HepG2 (cell line): ENCODE data around the gene GPR68. TPM values are rescaled to one million over a fixed set of nuclear protein-coding genes. Genes with fewer than 3 reads are reported as not detected.

Experiments
- ATAC-seq: fragments of 200-7000 bp; cut with Tn5 transposase; 3 replicates; pipeline ENCODE4 v1.9.1; 2020; ENCODE audit warnings: mild to moderate bottlenecking, moderate library complexity
- BruUV-seq: library from RNA; stranded (reverse); fragments of 400-500 nt; replicated peaks from 2 replicates; lab custom pipeline; 2021; lab: Mats Ljungman, UMichigan
- CTCF ChIA-PET: fragments of 300-600 bp; formaldehyde crosslinking; extraction: SDS; loops from one replicate; lab custom pipeline; 2021; ENCODE audit warnings: low total read pairs, inconsistent platforms, low intra/inter-chr PET ratio; lab: Yijun Ruan, JAX
- POLR2A ChIA-PET: fragments of 350-600 bp; sonication (Branson Sonifier 250); formaldehyde crosslinking; loops from one replicate; lab custom pipeline; 2020; ENCODE audit warnings: antibody characterized with exemption, inconsistent platforms; lab: Yijun Ruan, JAX
- DNase-seq: peaks from one replicate; pipeline ENCODE4 v3.0.0-alpha.2; 2015; ENCODE audit warnings: low spot score
- FAIRE-seq: peaks from 3 replicates; lab custom pipeline; 2011; peaks lifted over from hg19 to GRCh38; lab: Jason Lieb, UNC
- H2AFZ ChIP-seq: one replicate; pipeline ENCODE4 v1.6.1; 2011; ENCODE audit warnings: low read length, inconsistent platforms
- H3K27ac ChIP-seq: fragments of 300-600 bp; 3 replicates; pipeline ENCODE4 v1.8.0; 2011; ENCODE audit warnings: mixed run types, mild to moderate bottlenecking, mixed read lengths, low read length, inconsistent platforms; ENCODE audit not compliant: insufficient read depth; ENCODE audit errors: extremely low read length
- H3K27me3 ChIP-seq, 2 experiments: fragments of 200-600 bp in 1 of 2; 2 replicates in 1 of 2; 3 replicates in 1 of 2; pipeline versions ENCODE4 v1.6.0 to v1.8.0; 2011; ENCODE audit warnings: low read length in 2 of 2, mild to moderate bottlenecking in 2 of 2, moderate library complexity in 2 of 2, inconsistent platforms in 1 of 2; ENCODE audit not compliant: insufficient read depth in 2 of 2, control insufficient read depth in 1 of 2
- H3K36me3 ChIP-seq, 2 experiments: fragments of 200-600 bp in 1 of 2; replicated peaks in 1 of 2; 2 replicates in 1 of 2; 3 replicates in 1 of 2; pipeline versions ENCODE4 v1.5.1 to v1.8.0; 2011; ENCODE audit warnings: low read length in 2 of 2, inconsistent platforms in 1 of 2; ENCODE audit not compliant: insufficient read depth in 2 of 2, control insufficient read depth in 1 of 2
- H3K4me1 ChIP-seq: 2 replicates; pipeline ENCODE4 v1.5.1; 2012; ENCODE audit warnings: low read length, inconsistent platforms; ENCODE audit not compliant: insufficient read depth
- H3K4me2 ChIP-seq: 2 replicates; pipeline ENCODE4 v1.6.0; 2011; ENCODE audit warnings: low read depth, low read length, inconsistent platforms
- H3K4me3 ChIP-seq, 3 experiments: fragments of 200-600 bp in 1 of 3; sonication (generic), shearing (Covaris generic) in 1 of 3; replicated peaks in 1 of 3; 2 replicates each; pipeline ENCODE4 v1.5.1; 2011 to 2016; ENCODE audit warnings: low read length in 3 of 3, inconsistent platforms in 2 of 3, low read depth in 2 of 3, mild to moderate bottlenecking in 2 of 3, control low read depth in 1 of 3, mixed read lengths in 1 of 3; ENCODE audit not compliant: insufficient read depth in 1 of 3
- H3K79me2 ChIP-seq: one replicate; pipeline ENCODE4 v1.6.1; 2011; ENCODE audit warnings: low read length, inconsistent platforms; ENCODE audit not compliant: insufficient read depth
- H3K9ac ChIP-seq: 2 replicates; pipeline ENCODE4 v1.6.0; 2011; ENCODE audit warnings: mild to moderate bottlenecking, low read depth, low read length, inconsistent platforms; ENCODE audit not compliant: insufficient read depth
- H3K9me3 ChIP-seq: 2 replicates; pipeline ENCODE4 v1.5.1; 2012; ENCODE audit warnings: mild to moderate bottlenecking, low read length
- H4K20me1 ChIP-seq: 2 replicates; pipeline ENCODE4 v1.6.0; 2011; ENCODE audit warnings: inconsistent platforms, mild to moderate bottlenecking, low read length, moderate library complexity; ENCODE audit not compliant: insufficient read depth
- ATF3 ChIP-seq: sonication (generic); formaldehyde crosslinking; IDR thresholded peaks from 2 replicates; pipeline ENCODE4 v1.4.0; 2020; ENCODE audit warnings: missing genetic modification reagents
- DNMT1 ChIP-seq: sonication (generic); formaldehyde crosslinking; IDR thresholded peaks from 2 replicates; pipeline ENCODE4 v1.5.1; 2020; ENCODE audit warnings: mild to moderate bottlenecking, missing genetic modification reagents
- HNRNPH1 ChIP-seq: fragments of 200-400 bp; formaldehyde crosslinking; optimal IDR thresholded peaks from 2 replicates; pipeline ENCODE3; 2017; ENCODE audit warnings: mild to moderate bottlenecking, low read depth, low read length
- JUND ChIP-seq: sonication (generic); formaldehyde crosslinking; IDR thresholded peaks from 2 replicates; pipeline ENCODE4 v1.8.0; 2022; ENCODE audit warnings: mild to moderate bottlenecking, missing genetic modification reagents
- KDM5B ChIP-seq: sonication (generic); formaldehyde crosslinking; IDR thresholded peaks from 2 replicates; pipeline ENCODE4 v1.4.0; 2020; ENCODE audit warnings: missing genetic modification reagents, mild to moderate bottlenecking, borderline replicate concordance
- MIXL1 ChIP-seq: IDR thresholded peaks from 2 replicates; pipeline ENCODE4 v1.6.1; 2016
- ONECUT2 ChIP-seq: sonication (generic); formaldehyde crosslinking; IDR thresholded peaks from 2 replicates; pipeline ENCODE4 v1.4.0; 2020; ENCODE audit warnings: missing genetic modification reagents
- TBX3 ChIP-seq: fragments of 450-650 bp; IDR thresholded peaks from 2 replicates; pipeline ENCODE4 v1.6.1; 2017; ENCODE audit warnings: antibody characterized with exemption, mild to moderate bottlenecking, inconsistent platforms, borderline replicate concordance
- YY1 ChIP-seq: IDR thresholded peaks from 2 replicates; pipeline ENCODE4 v1.6.1; 2011; ENCODE audit warnings: low read length, low read depth, moderate library complexity, mild to moderate bottlenecking; ENCODE audit not compliant: insufficient read depth, insufficient replicate concordance
- ZC3H13 ChIP-seq: sonication (generic); formaldehyde crosslinking; IDR thresholded peaks from 2 replicates; pipeline ENCODE4 v1.8.1; 2023; ENCODE audit warnings: mild to moderate bottlenecking, missing genetic modification reagents, moderate library complexity
- ZNF20 ChIP-seq: sonication (generic); formaldehyde crosslinking; IDR thresholded peaks from 2 replicates; pipeline ENCODE4 v1.4.0; 2020; ENCODE audit warnings: mild to moderate bottlenecking, moderate library complexity, missing genetic modification reagents
- ZNF34 ChIP-seq: sonication (generic); formaldehyde crosslinking; IDR thresholded peaks from 2 replicates; pipeline ENCODE4 v1.4.0; 2020; ENCODE audit warnings: mild to moderate bottlenecking, missing genetic modification reagents, borderline replicate concordance
- ZNF598 ChIP-seq: sonication (generic); formaldehyde crosslinking; IDR thresholded peaks from 2 replicates; pipeline ENCODE4 v1.5.1; 2020; ENCODE audit warnings: mild to moderate bottlenecking, missing genetic modification reagents, borderline replicate concordance
- WGBS: methylation state at CpG from one replicate; pipeline ENCODE4 v1.1.6; 2017; ENCODE audit warnings: low lambda C conversion rate; 5-methylcytosine and 5-hydroxymethylcytosine counted together
- in situ Hi-C: cut with HindIII; loops from 2 replicates; pipeline ENCODE4 v1.10.0; 2017; ENCODE audit warnings: low pct_unique_long_range_greater_than_20kb; ENCODE audit not compliant: extremely low pct_ligation_motif_present
- intact Hi-C: fragments of 100-400 bp; cut with micrococcal nuclease; formaldehyde crosslinking; loops from one replicate; pipeline ENCODE4 v1.10.0; 2022; ENCODE audit not compliant: unreplicated experiment
- polyA plus RNA-seq, 8 experiments: library from polyadenylated mRNA; depleted of rRNA in 3 of 8; stranded (reverse) in 7 of 8; unstranded in 1 of 8; fragments of >200 nt; fragmentation: Illumina TruSeq in 4 of 8; extraction: Trizol in 4 of 8; gene quantifications; 2 replicates each; pipeline versions ENCODE4 v1.2.1 to v1.2.3, GENCODE V29; 2011 to 2016; ENCODE audit warnings: low read depth in 4 of 8, missing spikeins in 1 of 8, mixed read lengths in 1 of 8; ENCODE audit not compliant: insufficient read depth in 1 of 8
- total RNA-seq, 5 experiments: library from RNA; depleted of rRNA; stranded (reverse); fragments of >200 nt; fragmentation: Illumina TruSeq; extraction: Trizol; gene quantifications; 2 replicates each; pipeline ENCODE4 v1.2.3, GENCODE V29; 2016; ENCODE audit warnings: low read depth in 1 of 5
- TF ChIP-seq, protein P1 (sequence below), 2 experiments: sonication (generic) in 1 of 2; formaldehyde crosslinking in 1 of 2; IDR thresholded peaks; 2 replicates each; pipeline versions ENCODE4 v1.6.1 to v1.9.0; 2014 to 2022; ENCODE audit warnings: antibody characterized with exemption in 1 of 2, borderline replicate concordance in 1 of 2, inconsistent platforms in 1 of 2, low read depth in 1 of 2, missing genetic modification reagents in 1 of 2
- TF ChIP-seq, protein P2 (sequence below): sonication (generic); formaldehyde crosslinking; IDR thresholded peaks from 2 replicates; pipeline ENCODE4 v1.4.0; 2020; ENCODE audit warnings: missing genetic modification reagents, borderline replicate concordance

Gene GPR68
- total and polyA plus RNA-seq, 2 of the 13 experiments (the other 11 are each of a cell fraction or from before 2014, with no cell fraction given): not detected

- no peaks in the 10 kb centered on the region for H3K79me2 ChIP-seq
- H3K27me3 ChIP-seq: no peaks in the 10 kb centered on the region
- POLR2A ChIA-PET: no interaction called here
- TF ChIP-seq, protein P1, sequence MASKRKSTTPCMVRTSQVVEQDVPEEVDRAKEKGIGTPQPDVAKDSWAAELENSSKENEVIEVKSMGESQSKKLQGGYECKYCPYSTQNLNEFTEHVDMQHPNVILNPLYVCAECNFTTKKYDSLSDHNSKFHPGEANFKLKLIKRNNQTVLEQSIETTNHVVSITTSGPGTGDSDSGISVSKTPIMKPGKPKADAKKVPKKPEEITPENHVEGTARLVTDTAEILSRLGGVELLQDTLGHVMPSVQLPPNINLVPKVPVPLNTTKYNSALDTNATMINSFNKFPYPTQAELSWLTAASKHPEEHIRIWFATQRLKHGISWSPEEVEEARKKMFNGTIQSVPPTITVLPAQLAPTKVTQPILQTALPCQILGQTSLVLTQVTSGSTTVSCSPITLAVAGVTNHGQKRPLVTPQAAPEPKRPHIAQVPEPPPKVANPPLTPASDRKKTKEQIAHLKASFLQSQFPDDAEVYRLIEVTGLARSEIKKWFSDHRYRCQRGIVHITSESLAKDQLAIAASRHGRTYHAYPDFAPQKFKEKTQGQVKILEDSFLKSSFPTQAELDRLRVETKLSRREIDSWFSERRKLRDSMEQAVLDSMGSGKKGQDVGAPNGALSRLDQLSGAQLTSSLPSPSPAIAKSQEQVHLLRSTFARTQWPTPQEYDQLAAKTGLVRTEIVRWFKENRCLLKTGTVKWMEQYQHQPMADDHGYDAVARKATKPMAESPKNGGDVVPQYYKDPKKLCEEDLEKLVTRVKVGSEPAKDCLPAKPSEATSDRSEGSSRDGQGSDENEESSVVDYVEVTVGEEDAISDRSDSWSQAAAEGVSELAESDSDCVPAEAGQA (IDR thresholded peaks at IDR 0.05; ENCODE audit: low read depth): no peak
- TF ChIP-seq, protein P1 (CRISPR knock-in tag; IDR thresholded peaks at IDR 0.05; ENCODE audit: borderline replicate concordance): no peak
- no peak for TF ChIP-seq ZNF20
- TF ChIP-seq MIXL1 (CRISPR knock-in tag): no peak
- TF ChIP-seq ZNF34 (CRISPR knock-in tag): no peak
- no peak for TF ChIP-seq ZNF598 (CRISPR knock-in tag)
- TF ChIP-seq, protein P2, sequence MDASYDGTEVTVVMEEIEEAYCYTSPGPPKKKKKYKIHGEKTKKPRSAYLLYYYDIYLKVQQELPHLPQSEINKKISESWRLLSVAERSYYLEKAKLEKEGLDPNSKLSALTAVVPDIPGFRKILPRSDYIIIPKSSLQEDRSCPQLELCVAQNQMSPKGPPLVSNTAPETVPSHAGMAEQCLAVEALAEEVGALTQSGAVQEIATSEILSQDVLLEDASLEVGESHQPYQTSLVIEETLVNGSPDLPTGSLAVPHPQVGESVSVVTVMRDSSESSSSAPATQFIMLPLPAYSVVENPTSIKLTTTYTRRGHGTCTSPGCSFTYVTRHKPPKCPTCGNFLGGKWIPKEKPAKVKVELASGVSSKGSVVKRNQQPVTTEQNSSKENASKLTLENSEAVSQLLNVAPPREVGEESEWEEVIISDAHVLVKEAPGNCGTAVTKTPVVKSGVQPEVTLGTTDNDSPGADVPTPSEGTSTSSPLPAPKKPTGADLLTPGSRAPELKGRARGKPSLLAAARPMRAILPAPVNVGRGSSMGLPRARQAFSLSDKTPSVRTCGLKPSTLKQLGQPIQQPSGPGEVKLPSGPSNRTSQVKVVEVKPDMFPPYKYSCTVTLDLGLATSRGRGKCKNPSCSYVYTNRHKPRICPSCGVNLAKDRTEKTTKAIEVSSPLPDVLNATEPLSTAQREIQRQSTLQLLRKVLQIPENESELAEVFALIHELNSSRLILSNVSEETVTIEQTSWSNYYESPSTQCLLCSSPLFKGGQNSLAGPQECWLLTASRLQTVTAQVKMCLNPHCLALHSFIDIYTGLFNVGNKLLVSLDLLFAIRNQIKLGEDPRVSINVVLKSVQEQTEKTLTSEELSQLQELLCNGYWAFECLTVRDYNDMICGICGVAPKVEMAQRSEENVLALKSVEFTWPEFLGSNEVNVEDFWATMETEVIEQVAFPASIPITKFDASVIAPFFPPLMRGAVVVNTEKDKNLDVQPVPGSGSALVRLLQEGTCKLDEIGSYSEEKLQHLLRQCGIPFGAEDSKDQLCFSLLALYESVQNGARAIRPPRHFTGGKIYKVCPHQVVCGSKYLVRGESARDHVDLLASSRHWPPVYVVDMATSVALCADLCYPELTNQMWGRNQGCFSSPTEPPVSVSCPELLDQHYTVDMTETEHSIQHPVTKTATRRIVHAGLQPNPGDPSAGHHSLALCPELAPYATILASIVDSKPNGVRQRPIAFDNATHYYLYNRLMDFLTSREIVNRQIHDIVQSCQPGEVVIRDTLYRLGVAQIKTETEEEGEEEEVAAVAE (CRISPR knock-in tag): no peak
- TF ChIP-seq JUND (CRISPR knock-in tag): no peak
- TF ChIP-seq YY1: no peak
- no peak for TF ChIP-seq ZC3H13 (CRISPR knock-in tag)
- TF ChIP-seq ATF3 (CRISPR knock-in tag): no peak
- no peak for TF ChIP-seq ONECUT2
- TF ChIP-seq HNRNPH1: no peak
- no peak for TF ChIP-seq KDM5B (CRISPR knock-in tag)
- no peak for TF ChIP-seq TBX3
- no peak for TF ChIP-seq DNMT1 (CRISPR knock-in tag)
These were observed 57.2 kb downstream of the GPR68 start for GRCh38 chr14:91187271-91187670.

More at GRCh38 chr14:91187271-91187670, 57.2 kb downstream of the GPR68 start:
- Histone ChIP-seq H2AFZ (no peak overlapping the region), H3K4me2 (no peak overlapping the region), H3K4me1 (no peaks in the 10 kb centered on the region), H3K4me3 (no peak overlapping the region), H4K20me1 (no peaks in the 10 kb centered on the region), H3K27ac (no peak overlapping the region), H3K9me3 (no peaks in the 10 kb centered on the region), H3K36me3 (peaks cover 14 to 63% of the 10 kb centered on the region in 2 experiments; a peak in 4 of 5 replicates), H3K9ac (no peak overlapping the region)
- in situ Hi-C loops: no loop called here
- 95% methylated on average over 13 of the region's 13 CpGs for WGBS
- no peak for FAIRE-seq
- no TSS peak for BruUV-seq
- intact Hi-C loops: no loop called here
- ATAC-seq: no peak
- CTCF ChIA-PET: no interaction called here
- no peak for DNase-seq
